Lung (tissue), 12 donors: ENCODE results near the gene ARHGAP18. TPM values are rescaled to one million over a fixed set of nuclear protein-coding genes. Genes with fewer than 3 reads are reported as not detected.

Source experiments
- ATAC-seq: fragments of 200-7000 bp; cut with Tn5 transposase; one replicate; pipeline ENCODE4 v1.9.1; 2020; ENCODE audit warnings: moderate number of reproducible peaks; ENCODE audit not compliant: insufficient read depth, low FRiP score
- DNase-seq, 3 donors: peaks; one replicate each; pipeline ENCODE4 v3.0.0-alpha.2; 2013 to 2017
- H3K27ac ChIP-seq, 2 donors: one replicate each; pipeline ENCODE4 v1.5.1; 2013; ENCODE audit warnings: mild to moderate bottlenecking in 2 of 2, moderate library complexity in 2 of 2, control low read depth in 1 of 2, inconsistent platforms in 1 of 2, low read depth in 1 of 2, low read length in 1 of 2
- H3K27me3 ChIP-seq, 3 donors: one replicate each; pipeline ENCODE4 v1.5.1; 2013; ENCODE audit warnings: low read length in 2 of 3; ENCODE audit not compliant: control insufficient read depth in 3 of 3, insufficient read depth in 3 of 3
- H3K36me3 ChIP-seq, 4 donors: one replicate each; pipeline ENCODE4 v1.5.1; 2013; ENCODE audit warnings: low read length in 4 of 4, mild to moderate bottlenecking in 1 of 4, moderate library complexity in 1 of 4; ENCODE audit not compliant: control insufficient read depth in 4 of 4, insufficient read depth in 4 of 4
- H3K4me1 ChIP-seq, 5 donors: one replicate each; pipeline ENCODE4 v1.5.1; 2013; ENCODE audit warnings: low read length in 5 of 5, mild to moderate bottlenecking in 2 of 5, moderate library complexity in 1 of 5; ENCODE audit not compliant: control insufficient read depth in 5 of 5, insufficient read depth in 5 of 5
- H3K4me3 ChIP-seq: one replicate; pipeline ENCODE4 v1.5.1; 2013; ENCODE audit warnings: mild to moderate bottlenecking, control low read depth, moderate library complexity
- H3K9ac ChIP-seq, 2 donors: one replicate each; pipeline ENCODE4 v1.5.1; 2013; ENCODE audit warnings: low read length in 2 of 2, control low read depth in 1 of 2; ENCODE audit not compliant: insufficient read depth in 1 of 2
- H3K9me3 ChIP-seq, 4 donors: one replicate each; pipeline ENCODE4 v1.5.1; 2013; ENCODE audit warnings: low read length in 3 of 4, mild to moderate bottlenecking in 1 of 4, moderate library complexity in 1 of 4; ENCODE audit not compliant: control insufficient read depth in 4 of 4, insufficient read depth in 3 of 4
- CTCF ChIP-seq: IDR thresholded peaks from 2 replicates; pipeline ENCODE4 v1.5.1; 2012; ENCODE audit warnings: mild to moderate bottlenecking; ENCODE audit errors: control extremely low read depth, extremely low read depth
- WGBS, 2 donors: extraction: QIAGEN DNeasy Blood & Tissue Kit; methylation state at CpG; one replicate each; pipeline ENCODE4 v1.1.7; 2013; 5-methylcytosine and 5-hydroxymethylcytosine counted together
- polyA plus RNA-seq, 2 donors: library from polyadenylated mRNA; stranded (reverse); fragments of 200-250 nt; gene quantifications; one replicate each; pipeline ENCODE4 v1.2.1, GENCODE V29; 2013
- total RNA-seq, 2 donors: library from RNA; depleted of rRNA in 1 of 2; stranded (reverse); fragments of >200 nt in 1 of 2; gene quantifications; one replicate each; pipeline ENCODE4 v1.2.1, GENCODE V29; 2014 to 2021
- donor health status: control.
- donor health status: control.
- donor health status: Bipolar disorder and iron deficiency.
- donor health status: healthy.
- donor health status: DM: yes; HTN: yes; CAD: no.

ARHGAP18 gene
- total and polyA plus RNA-seq, 4 donors: 16.4 to 70.7 (median 33.0) TPM

GRCh38 chr6:129691043-129691640 is 18.8 kb downstream of the ARHGAP18 start:
- 80 to 86% methylated on average over 5 of the region's 5 CpGs for WGBS, 2 donors
- Histone ChIP-seq H3K27ac (no peak overlapping the region), H3K9ac (no peak overlapping the region), H3K4me1 (peaks cover 0 to 12% (median 4%) of the 10 kb centered on the region in 5 donors), H3K27me3 (no peaks in the 10 kb centered on the region), H3K9me3 (no peaks in the 10 kb centered on the region), H3K4me3 (no peak overlapping the region), H3K36me3 (no peaks in the 10 kb centered on the region)
- DNase-seq: no peak
- TF ChIP-seq CTCF: no peak
- ATAC-seq: no peak

- Histone ChIP-seq H3K36me3 (no peaks in the 10 kb centered on the region), H3K27ac (peak overlapping the region in 1 of 2 donors; percentile 71), H3K4me1 (peaks cover 0 to 15% (median 4%) of the 10 kb centered on the region in 5 donors), H3K9ac (no peak overlapping the region), H3K9me3 (no peaks in the 10 kb centered on the region), H3K4me3 (no peak overlapping the region), H3K27me3 (no peaks in the 10 kb centered on the region)
- DNase-seq: no peak
- 42 to 55% methylated on average over 7 of the region's 7 CpGs for WGBS, 2 donors
- peak; percentile 32 for ATAC-seq
- TF ChIP-seq CTCF: no peak
Measured at GRCh38 chr6:129686941-129687627, 22.9 kb downstream of the ARHGAP18 start.

DNA sequence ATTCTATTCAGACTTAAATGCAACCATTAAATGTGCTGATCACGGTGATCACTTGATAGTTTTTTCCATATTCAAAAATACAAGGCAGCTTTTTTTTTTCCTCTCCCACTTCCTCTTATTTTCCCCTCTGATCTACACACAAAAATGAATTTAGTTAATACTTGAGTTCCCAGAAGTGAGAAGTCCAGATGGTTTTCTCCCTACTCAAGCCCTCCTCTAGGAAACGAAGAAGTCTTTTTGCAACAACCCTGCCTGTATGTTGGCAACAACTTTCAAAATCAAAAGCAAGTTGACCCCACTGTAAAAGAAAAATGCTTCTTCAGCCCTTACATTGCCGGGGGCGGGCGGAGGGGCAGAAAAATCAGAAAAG is 24.3 kb downstream of the ARHGAP18 start:
- no peak for TF ChIP-seq CTCF
- 38 to 60% methylated on average over 5 of the region's 5 CpGs for WGBS, 2 donors
- H3K9me3 ChIP-seq: no peaks in the 10 kb centered on the region
- H3K4me1 ChIP-seq: peaks cover 0 to 10% (median 4%) of the 10 kb centered on the region in 5 donors
- H3K4me3 ChIP-seq: no peak overlapping the region
- no peaks in the 10 kb centered on the region for H3K36me3 ChIP-seq
- ATAC-seq: no peak
- peak overlapping the region in 1 of 2 donors; percentile 92 for H3K27ac ChIP-seq
- H3K9ac ChIP-seq: no peak overlapping the region
- H3K27me3 ChIP-seq: no peaks in the 10 kb centered on the region
- no peak for DNase-seq
